SH-SY5Y (cell line): ENCODE data around the gene OSBPL3.

Experiments
- GATA2 ChIP-seq: IDR thresholded peaks from 2 replicates; pipeline ENCODE4 v1.6.1; 2011; ENCODE audit warnings: mild to moderate bottlenecking, low read depth, low read length
- GATA3 ChIP-seq: IDR thresholded peaks from 2 replicates; pipeline ENCODE4 v1.6.1; 2011; ENCODE audit warnings: low read depth, mild to moderate bottlenecking, low read length, moderate library complexity

DNA sequence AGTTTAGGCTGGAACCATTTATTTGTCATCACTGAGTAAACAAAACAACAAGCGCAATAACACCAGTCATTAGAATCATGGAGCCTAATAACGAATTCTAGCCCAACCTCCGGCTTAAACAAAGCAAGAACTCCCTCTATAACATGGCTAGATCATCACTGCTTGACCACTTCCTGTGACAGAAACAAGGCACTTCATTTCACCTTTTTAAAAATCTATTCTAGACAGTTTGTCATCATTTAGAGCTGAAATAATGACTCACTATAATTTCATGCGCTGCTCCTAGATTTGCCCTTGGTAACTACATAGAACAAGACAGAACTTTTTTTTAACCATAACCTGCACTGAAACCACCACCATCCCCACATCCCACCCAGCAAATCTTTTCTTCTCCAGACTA is 81.3 kb downstream of the OSBPL3 start:
- TF ChIP-seq GATA2 = no peak
- no peak for TF ChIP-seq GATA3
